ENCODE measurements around the gene CSNK1G1.

DNA sequence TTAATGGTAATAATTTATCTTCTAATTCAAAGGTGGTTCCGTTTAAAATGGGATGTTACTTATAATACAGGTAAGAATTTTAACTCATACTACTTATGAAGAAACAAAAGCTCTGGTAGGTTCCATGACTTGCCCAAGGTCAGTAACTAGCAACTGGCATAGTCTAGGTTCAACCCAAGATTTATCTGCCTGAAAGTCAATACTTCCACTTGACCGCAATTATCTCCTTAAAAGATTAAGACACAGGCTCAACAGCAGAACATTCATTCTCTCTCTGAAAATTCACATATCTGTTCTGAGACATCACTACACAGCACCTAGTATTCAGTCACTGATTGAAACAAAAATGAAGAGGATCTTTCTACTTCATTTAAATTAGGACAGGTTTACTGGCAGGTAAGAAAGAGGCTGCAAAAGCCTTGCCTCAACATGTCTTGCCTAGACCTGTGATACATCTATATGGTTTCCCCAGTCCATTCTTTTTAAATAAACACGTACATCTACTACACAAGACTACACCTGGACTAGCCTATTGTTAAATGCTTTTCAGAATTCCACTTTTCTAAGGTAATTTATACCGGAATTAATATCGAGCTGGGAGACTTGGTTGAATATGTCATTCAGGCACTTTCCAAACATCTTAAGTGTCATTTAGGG is 1.2 kb downstream of the CSNK1G1 start:
- TF ChIP-seq, protein P1, sequence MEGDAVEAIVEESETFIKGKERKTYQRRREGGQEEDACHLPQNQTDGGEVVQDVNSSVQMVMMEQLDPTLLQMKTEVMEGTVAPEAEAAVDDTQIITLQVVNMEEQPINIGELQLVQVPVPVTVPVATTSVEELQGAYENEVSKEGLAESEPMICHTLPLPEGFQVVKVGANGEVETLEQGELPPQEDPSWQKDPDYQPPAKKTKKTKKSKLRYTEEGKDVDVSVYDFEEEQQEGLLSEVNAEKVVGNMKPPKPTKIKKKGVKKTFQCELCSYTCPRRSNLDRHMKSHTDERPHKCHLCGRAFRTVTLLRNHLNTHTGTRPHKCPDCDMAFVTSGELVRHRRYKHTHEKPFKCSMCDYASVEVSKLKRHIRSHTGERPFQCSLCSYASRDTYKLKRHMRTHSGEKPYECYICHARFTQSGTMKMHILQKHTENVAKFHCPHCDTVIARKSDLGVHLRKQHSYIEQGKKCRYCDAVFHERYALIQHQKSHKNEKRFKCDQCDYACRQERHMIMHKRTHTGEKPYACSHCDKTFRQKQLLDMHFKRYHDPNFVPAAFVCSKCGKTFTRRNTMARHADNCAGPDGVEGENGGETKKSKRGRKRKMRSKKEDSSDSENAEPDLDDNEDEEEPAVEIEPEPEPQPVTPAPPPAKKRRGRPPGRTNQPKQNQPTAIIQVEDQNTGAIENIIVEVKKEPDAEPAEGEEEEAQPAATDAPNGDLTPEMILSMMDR (IDR thresholded peaks at IDR 0.05; ENCODE audit: low read length): no peak
- no peak for TF ChIP-seq EZH2 (IDR thresholded peaks at IDR 0.05; ENCODE audit: borderline replicate concordance, low read length)

Data from OCI-LY1 (cell line).